Stimulated activated CD4-positive, alpha-beta T cell treated with anti-CD3 and anti-CD28 coated beads, Interleukin-4, amount 100 ng/mL, for 4 hours (primary cell): ENCODE results near the gene ZSCAN16.
"Not testable (repeated sequence)": the region's sequence is repeated elsewhere in the genome, so short reads cannot be mapped to it uniquely, and the experiment has no call there.

ENCODE experiments used
- DNase-seq, 2 experiments: peaks; one replicate each; pipeline ENCODE4 v3.0.0-alpha.2; 2020

ZSCAN16 gene

DNA sequence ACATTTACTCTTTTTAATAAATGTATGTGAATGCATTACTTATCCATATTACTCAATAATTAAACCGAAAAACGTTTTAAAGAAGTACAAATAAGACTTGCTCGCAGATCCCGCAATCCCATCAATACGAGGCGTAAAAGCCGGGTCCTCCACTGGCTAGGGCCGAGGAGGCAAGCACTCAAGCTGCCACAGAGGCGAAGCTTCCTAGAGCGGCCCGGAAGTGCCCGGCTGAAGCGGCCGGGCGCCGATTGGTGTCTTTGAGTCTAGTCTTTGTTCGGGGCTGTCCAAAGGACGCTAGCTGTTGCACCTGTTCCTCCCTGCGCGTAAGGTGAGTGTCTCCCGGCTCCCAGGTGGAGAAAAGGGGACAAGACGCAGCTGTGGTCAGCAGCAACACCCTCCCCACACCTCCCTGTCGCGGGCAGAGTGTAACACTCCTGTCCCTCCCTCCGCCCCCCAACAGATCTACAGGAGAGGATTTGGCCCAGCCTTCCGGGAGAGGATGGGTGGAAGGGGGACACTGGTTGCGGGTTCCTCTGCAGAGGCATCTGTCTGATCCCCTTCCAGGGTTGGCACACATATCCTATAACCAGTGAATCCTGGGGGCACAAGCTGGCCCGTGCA, at the start of gene ZSCAN16:
Gene ZSCAN16, plus strand, starts transcription at position 260 of the 621 bp plus-strand sequence. CDS start 835 bp downstream, outside the sequence.
- DNase-seq, result peak; percentile 64 to 72

DNA sequence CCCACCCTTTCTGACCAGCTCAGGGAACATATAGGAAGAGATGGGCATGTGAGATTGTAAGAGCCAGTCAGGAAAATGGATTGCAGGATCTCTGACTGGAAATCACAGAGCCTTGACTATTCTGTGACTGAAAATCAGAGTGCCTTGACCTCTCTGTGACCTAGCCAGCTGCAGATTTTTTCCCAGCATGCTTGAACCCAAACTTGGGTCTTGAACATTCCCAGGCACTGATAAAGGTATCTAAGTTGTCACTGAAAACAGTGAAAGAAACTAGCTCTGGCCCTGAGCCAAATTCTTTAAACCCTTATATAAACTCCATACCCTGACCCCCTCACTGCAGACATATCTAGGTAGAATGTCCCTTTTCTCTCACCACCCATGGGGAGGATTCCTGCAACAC, 46.4 kb upstream of the ZSCAN16 start:
- DNase-seq, result no peak

DNA sequence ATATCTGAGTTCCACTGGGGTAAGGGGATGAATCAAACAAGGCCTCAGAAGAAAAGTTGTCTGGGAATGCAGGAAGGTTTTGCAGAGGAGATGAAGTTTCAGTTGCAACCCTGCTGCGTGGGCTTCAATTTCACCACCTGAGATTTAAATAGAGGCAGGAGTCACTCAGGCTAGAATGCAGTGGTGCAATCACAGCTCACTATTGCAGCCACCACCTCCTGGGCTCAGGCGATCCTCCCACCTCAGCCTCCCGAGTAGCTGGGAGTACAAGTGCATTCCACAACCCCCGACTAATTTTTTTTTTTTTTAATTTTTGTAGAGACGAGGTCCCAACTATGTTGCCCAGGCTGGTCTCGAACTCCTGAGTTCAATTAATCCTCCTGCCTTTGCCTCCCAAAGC, 45.6 kb upstream of the ZSCAN16 start:
- no peak for DNase-seq

- DNase-seq, result not testable (repeated sequence)
Measured at GRCh38 chr6:28080381-28080630, 44.1 kb upstream of the ZSCAN16 start, which contains the start of gene ZNF165. ZNF165 (plus strand) TSS chr6:28080568; CDS start chr6:28085481, 4,913 bp downstream.

- DNase-seq, result peak; percentile 86 to 91
Measured at GRCh38 chr6:28080631-28081485, 43.6 kb upstream of the ZSCAN16 start.

DNA sequence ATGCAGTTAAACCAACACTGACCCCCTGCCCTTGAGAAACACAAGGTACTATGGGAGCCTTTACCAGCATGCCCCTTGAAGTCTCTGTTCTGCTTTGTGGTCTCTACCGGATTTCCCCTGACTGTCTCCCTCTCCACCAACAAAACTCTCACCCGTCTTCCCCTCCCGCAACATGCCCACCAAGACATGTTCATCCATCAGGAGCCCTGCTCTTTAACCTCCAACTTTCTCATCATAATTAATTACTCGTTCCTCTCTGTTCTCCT, 43.0 kb upstream of the ZSCAN16 start:
- DNase-seq, result peak in 1 of 2 experiments; percentile 2

DNA sequence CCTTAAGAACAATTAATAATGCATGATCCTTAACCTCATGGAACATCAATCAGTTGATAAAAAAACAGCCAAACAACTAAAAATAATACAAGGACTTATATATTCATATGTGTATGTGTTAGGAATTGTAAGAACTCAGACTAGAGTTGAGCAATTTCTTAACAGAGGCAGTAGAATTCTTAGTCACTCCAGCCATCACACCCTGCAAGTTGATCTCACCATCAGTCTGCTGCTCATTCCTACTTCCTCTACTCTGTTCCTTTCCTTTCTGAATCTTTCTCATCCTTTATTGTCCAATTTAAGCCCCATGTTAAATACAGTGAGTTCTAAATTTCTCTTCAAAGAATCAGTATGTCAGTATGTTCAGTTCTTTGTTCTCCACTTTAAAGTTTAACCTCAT, 41.5 kb upstream of the ZSCAN16 start:
- DNase-seq, result no peak

GRCh38 chr6:28089054-28089453, 35.4 kb upstream of the ZSCAN16 start:
- no peak for DNase-seq

GRCh38 chr6:28090917-28091586, 33.4 kb upstream of the ZSCAN16 start:
- DNase-seq, result no peak

DNA sequence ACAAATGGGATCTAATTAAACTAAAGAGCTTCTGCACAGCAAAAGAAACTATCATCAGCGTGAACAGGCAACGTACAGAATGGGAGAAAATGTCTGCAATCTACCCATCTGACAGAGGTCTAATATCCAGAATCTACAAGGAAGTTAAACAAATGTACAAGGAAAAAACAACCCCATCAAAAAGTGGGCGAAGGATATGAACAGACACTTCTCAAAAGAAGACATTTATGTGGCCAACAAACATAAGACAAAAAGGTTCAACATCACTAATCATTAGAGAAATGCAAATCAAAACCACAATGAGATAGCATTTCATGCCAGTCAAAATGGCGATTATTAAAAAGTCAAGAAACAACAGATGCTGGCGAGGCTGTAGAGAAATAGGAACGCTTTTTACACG, 22.2 kb upstream of the ZSCAN16 start:
- not testable (repeated sequence) for DNase-seq

GRCh38 chr6:28102699-28103098, 21.7 kb upstream of the ZSCAN16 start:
- not testable (repeated sequence) for DNase-seq

- DNase-seq, result peak; percentile 79 to 81
Measured at GRCh38 chr6:28104392-28105244, 19.8 kb upstream of the ZSCAN16 start.

DNA sequence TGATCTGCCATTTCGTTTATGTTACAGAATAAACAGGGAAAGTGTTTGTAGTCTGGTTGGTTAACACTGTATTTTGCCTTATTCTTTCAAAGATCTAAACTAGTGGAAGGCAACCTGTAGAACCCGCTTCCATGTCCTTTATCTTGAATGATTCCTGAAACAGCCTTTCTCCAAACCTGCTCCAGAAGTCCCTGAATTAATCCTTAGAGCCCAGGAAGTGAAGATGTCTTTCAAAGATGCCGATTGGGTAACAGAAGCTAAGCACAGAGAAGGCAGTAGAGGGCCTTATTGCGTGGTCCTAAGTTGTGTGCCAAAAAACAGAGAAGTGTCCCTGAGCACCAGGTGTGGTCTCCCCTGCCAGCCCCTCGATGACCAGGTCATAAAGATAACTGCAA, 19.2 kb upstream of the ZSCAN16 start:
- no peak for DNase-seq

- DNase-seq, result no peak
Measured at GRCh38 chr6:28107506-28107905, 16.9 kb upstream of the ZSCAN16 start.

GRCh38 chr6:28111964-28112363, 12.4 kb upstream of the ZSCAN16 start:
- DNase-seq, result no peak

DNA sequence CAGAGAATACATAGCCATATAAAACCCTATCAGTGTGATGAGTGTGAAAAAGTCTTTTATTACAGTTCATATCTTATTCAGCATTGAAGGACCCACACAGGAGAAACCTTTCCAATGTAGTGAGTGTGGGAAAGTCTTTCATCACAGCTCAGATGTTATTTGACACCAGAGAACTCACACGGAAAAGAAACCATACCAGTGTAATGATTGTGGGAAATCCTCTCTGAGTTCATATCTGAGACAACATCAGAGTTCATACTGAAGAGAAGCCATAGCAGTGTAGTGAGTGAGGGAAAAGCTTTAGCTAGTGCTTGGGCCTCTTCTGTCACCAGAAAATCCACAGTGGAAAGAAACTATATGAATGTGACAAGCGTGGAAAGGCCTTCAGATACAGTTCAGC, 8.6 kb upstream of the ZSCAN16 start:
- no peak for DNase-seq

DNA sequence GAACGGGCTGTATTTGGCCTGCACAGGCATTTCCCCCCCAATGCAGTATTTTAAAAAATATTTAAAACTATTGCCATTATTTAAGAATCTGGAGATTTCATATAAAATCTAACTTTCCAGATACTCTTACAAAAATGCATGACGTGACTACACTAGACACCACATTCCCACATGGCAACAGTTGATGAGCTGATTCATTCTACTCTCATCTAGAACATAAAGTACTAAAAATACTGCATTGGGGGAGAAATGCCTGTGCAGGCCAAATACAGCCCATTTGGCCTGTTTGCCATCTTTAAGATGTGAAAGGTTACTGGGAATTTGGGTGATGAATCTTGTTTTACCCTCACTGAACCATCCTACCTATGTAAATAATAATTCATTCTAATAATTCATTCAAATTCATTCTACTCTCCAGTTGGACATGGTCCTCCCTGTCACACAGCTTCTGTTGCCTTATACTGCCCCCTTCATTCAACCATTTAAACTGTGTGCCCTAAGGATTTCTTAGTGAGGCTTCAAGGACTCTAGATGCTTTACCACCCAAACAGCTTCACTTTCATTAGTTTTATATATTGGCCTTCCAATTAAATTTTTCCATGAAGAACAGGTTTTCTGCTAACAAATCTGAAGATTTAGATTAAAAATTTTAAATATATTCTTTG, 6.9 kb upstream of the ZSCAN16 start:
- DNase-seq, result no peak

- no peak for DNase-seq
Measured at GRCh38 chr6:28118217-28118616, 6.2 kb upstream of the ZSCAN16 start.

DNA sequence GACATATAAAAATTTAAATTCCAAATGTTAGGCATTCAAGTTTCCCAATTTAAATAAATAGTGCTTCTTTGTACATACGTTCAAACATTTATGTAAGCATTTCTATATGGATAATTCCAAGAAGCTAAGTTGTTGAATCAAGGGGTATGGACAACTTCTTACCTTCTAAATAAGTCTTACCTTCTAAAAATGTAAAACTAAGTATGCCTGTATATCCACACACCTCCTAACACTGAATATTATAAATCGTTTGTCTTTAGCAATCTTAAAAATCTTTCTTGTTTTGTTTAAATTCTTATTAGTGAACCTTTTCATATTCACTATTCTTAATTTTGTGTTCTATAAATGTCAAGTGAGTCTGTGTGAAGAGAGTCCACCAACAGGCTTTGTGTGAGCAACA, 2.5 kb upstream of the ZSCAN16 start:
- no peak for DNase-seq

DNA sequence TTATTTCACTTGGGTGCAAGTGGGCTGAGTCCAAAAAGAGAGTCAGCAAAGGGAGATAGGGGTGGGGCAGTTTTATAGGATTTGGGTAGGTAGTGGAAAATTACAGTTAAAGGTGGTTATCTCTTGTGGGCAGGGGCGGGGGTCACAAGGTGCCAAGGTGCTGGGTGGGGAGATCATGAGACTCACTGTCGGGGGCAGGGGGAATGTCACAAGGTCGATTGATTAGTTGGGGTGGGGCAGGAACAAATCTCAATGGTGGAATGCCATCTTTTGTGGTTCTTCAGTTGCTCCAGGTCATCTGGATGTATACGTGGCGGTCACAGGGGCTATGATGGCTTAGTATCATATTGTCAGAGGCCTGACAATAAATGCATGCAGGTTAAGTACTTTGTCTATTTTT, 2.1 kb upstream of the ZSCAN16 start:
- DNase-seq, result not testable (repeated sequence)

- no peak for DNase-seq
Measured at GRCh38 chr6:28124971-28125353, 553 bp downstream of the ZSCAN16 start.

- no peak for DNase-seq
Measured at GRCh38 chr6:28125401-28125800, 992 bp downstream of the ZSCAN16 start.

DNA sequence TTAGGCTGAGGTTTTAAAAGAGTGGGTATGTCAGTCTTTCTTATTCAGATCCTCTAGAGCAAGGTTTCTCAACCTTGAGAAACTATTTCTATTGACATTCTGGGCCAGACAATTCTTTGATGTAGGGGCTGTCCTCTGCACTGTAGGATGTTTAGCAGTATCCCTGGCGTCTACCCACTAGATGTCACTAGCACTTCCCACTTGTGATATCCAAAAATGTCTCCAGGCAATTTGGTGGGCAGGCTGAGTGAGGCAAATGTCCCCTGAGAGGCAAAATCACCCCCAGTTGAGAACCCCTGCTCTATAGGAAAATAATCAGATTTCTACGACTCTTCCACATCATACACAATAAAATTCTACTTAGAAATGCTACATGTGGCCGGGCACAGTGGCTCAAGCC, 9.6 kb downstream of the ZSCAN16 start:
- DNase-seq, result no peak
